Stomach (tissue), 9 donors: Measurements from ENCODE around the gene PDIA6. TPM values are rescaled to one million over a fixed set of nuclear protein-coding genes. Genes with fewer than 3 reads are reported as not detected.

Source experiments
- DNase-seq, 2 donors: peaks; one replicate each; pipeline versions ENCODE4 v3.0.0 to v3.0.0-alpha.2; 2013 to 2019
- H3K27ac ChIP-seq, 5 donors: fragments of 200-600 bp in 4 of 5; sonication (generic) in 4 of 5; one replicate each; pipeline ENCODE4 v1.5.1; 2013 to 2019; ENCODE audit warnings: mild to moderate bottlenecking in 1 of 5, moderate library complexity in 1 of 5
- H3K27me3 ChIP-seq, 3 donors: fragments of 200-600 bp; sonication (generic); one replicate each; pipeline ENCODE4 v1.5.1; 2017 to 2019; ENCODE audit warnings: mixed run types in 1 of 3
- H3K36me3 ChIP-seq, 4 donors: fragments of 200-600 bp; sonication (generic); 1 replicate in 3 of 4; 2 replicates in 1 of 4; pipeline ENCODE4 v1.5.1; 2016 to 2019
- H3K4me1 ChIP-seq, 4 donors: fragments of 200-600 bp; sonication (generic); one replicate each; pipeline ENCODE4 v1.5.1; 2016 to 2019
- H3K4me3 ChIP-seq, 4 donors: fragments of 200-600 bp; sonication (generic) in 3 of 4; one replicate each; pipeline ENCODE4 v1.5.1; 2016 to 2019; ENCODE audit warnings: mild to moderate bottlenecking in 1 of 4
- H3K9me3 ChIP-seq, 4 donors: fragments of 200-600 bp; sonication (generic); one replicate each; pipeline ENCODE4 v1.5.1; 2016 to 2019
- EP300 ChIP-seq: sonication (generic); formaldehyde crosslinking; IDR thresholded peaks from one replicate; pipeline ENCODE4 v1.6.1; 2017; ENCODE audit warnings: antibody characterized with exemption
- POLR2A ChIP-seq, 4 donors: fragments of 450-650 bp; IDR thresholded peaks; one replicate each; pipeline ENCODE4 v1.6.1; 2016; ENCODE audit warnings: antibody characterized with exemption in 4 of 4, control low read depth in 2 of 4, mild to moderate bottlenecking in 1 of 4, moderate library complexity in 1 of 4
- POLR2AphosphoS5 ChIP-seq, 3 donors: sonication (generic); formaldehyde crosslinking; IDR thresholded peaks; one replicate each; pipeline ENCODE4 v1.6.1; 2016; ENCODE audit warnings: antibody characterized with exemption in 3 of 3
- WGBS, 5 donors: extraction: QIAGEN DNeasy Blood & Tissue Kit in 3 of 5; methylation state at CpG; one replicate each; pipeline versions ENCODE4 v1.1.5 to v1.1.7; 2013 to 2018; 5-methylcytosine and 5-hydroxymethylcytosine counted together
- intact Hi-C: fragments of 100-400 bp; cut with DNase I; formaldehyde crosslinking; loops from one replicate; pipeline ENCODE4 v1.15.1; 2023; ENCODE audit warnings: low total_unique reads
- polyA plus RNA-seq, 3 donors: library from polyadenylated mRNA; stranded (reverse); fragments of 200-250 nt; gene quantifications; one replicate each; pipeline ENCODE4 v1.2.3, GENCODE V29; 2013
- total RNA-seq, 5 donors: library from RNA; depleted of rRNA; stranded (reverse); fragments of >200 nt; gene quantifications; one replicate each; pipeline versions ENCODE4 v1.1.0 to v1.2.3, GENCODE V29; 2014 to 2016
- TF ChIP-seq, protein P1 (sequence below), 7 experiments: fragments of 450-650 bp in 4 of 7; fragments of 200-600 bp in 3 of 7; sonication (generic) in 3 of 7; IDR thresholded peaks; one replicate each; pipeline ENCODE4 v1.5.1; 2016 to 2019; ENCODE audit warnings: antibody characterized with exemption in 7 of 7, control low read depth in 2 of 7, mild to moderate bottlenecking in 1 of 7
- donor health status: healthy with polysubstance abuse.
- donor health status: Bipolar disorder and iron deficiency.
- donor health status: healthy.

The PDIA6 gene
- total and polyA plus RNA-seq, 8 donors = 37.3 to 272 (median 85.4) TPM

DNA sequence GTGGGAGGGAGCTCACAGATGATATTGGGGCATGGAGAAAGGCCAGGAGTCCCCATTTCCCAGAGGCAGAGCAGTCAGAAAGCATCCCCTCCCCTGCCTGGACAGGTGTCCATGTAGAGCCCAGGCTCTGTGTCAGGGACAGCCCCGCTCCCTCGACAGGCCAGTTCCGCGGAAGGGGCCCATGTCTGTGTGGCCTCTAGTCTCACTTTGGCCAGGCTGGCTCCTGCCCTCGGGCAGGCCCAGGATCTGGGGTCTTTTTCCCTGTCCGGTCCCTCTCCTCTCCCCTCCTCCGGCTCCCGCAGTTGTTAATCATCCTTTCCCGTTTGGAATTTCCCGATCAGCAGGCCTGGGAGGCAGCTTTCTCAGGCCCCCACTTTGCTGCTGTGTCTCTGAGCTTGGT lies 20.4 kb upstream of the PDIA6 start:
- no peak for DNase-seq
- no peak for TF ChIP-seq EP300
- TF ChIP-seq POLR2AphosphoS5 (IDR thresholded peaks at IDR 0.05) = no peak
- TF ChIP-seq, protein P1, sequence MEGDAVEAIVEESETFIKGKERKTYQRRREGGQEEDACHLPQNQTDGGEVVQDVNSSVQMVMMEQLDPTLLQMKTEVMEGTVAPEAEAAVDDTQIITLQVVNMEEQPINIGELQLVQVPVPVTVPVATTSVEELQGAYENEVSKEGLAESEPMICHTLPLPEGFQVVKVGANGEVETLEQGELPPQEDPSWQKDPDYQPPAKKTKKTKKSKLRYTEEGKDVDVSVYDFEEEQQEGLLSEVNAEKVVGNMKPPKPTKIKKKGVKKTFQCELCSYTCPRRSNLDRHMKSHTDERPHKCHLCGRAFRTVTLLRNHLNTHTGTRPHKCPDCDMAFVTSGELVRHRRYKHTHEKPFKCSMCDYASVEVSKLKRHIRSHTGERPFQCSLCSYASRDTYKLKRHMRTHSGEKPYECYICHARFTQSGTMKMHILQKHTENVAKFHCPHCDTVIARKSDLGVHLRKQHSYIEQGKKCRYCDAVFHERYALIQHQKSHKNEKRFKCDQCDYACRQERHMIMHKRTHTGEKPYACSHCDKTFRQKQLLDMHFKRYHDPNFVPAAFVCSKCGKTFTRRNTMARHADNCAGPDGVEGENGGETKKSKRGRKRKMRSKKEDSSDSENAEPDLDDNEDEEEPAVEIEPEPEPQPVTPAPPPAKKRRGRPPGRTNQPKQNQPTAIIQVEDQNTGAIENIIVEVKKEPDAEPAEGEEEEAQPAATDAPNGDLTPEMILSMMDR (IDR thresholded peaks at IDR 0.05) = no peak
- TF ChIP-seq POLR2A (IDR thresholded peaks at IDR 0.05) = no peak
- Histone ChIP-seq H3K27ac (no peak overlapping the region), H3K4me1 (peaks cover 4 to 34% (median 29%) of the 10 kb centered on the region in 4 donors), H3K9me3 (no peaks in the 10 kb centered on the region), H3K36me3 (no peaks in the 10 kb centered on the region), H3K4me3 (no peak overlapping the region), H3K27me3 (peaks cover 0 to 47% (median 0%) of the 10 kb centered on the region in 3 donors)
- 80 to 91% (median 90%) methylated on average over 8 to 10 of the region's 10 CpGs for WGBS, 5 donors
- intact Hi-C loops = no loop called here

DNA sequence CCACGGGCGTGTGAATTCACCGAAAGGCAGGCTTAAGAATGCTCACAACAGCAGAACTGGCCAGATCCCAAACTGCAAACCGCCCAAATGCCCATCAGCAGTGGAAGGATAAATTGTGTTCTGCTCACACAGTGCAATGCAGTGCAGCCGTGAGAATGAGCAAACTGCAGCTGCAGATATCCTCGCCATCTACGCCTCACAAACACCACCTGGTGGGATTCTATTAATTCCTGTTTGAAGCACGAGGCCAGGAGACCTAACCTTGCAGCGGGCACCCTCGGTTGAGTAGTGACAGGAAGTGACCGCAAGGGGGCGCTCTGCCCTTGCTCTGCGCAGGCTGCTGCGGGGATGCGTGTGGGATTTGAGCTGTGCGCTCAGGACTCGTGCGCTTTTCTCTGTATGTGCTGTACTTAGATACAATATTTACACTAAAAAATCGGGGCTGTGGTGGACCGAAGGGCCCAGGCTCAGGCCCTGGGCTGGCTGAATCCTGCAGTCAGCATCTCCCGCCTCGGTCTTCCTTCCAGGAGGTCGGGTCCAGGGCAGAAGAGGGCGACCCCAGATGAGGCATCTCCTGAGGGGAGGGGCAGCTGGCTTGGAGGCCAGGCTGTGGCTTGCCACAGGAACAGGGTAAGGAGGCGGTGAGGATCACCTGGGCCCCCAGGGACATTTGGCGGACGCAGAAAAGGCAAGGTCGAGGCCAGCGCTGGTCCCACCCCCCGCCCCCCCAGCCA lies 19.8 kb upstream of the PDIA6 start:
- 18 to 23% (median 21%) methylated on average over 28 to 30 of the region's 30 CpGs for WGBS, 5 donors
- TF ChIP-seq, protein P1 (IDR thresholded peaks at IDR 0.05) = peak in 6 of 7 experiments; percentile 16 to 98 (median 94)
- TF ChIP-seq EP300 = no peak
- peak in 1 of 3 donors; percentile 64 for TF ChIP-seq POLR2AphosphoS5 (IDR thresholded peaks at IDR 0.05)
- no peak for TF ChIP-seq POLR2A (IDR thresholded peaks at IDR 0.05)
- DNase-seq = peak; percentile 89 to 95
- intact Hi-C loops = no loop called here
- Histone ChIP-seq H3K27me3 (peaks cover 0 to 41% (median 0%) of the 10 kb centered on the region in 3 donors), H3K4me1 (peaks cover 4 to 34% (median 29%) of the 10 kb centered on the region in 4 donors), H3K9me3 (no peaks in the 10 kb centered on the region), H3K36me3 (no peaks in the 10 kb centered on the region), H3K4me3 (no peak overlapping the region), H3K27ac (no peak overlapping the region)

DNA sequence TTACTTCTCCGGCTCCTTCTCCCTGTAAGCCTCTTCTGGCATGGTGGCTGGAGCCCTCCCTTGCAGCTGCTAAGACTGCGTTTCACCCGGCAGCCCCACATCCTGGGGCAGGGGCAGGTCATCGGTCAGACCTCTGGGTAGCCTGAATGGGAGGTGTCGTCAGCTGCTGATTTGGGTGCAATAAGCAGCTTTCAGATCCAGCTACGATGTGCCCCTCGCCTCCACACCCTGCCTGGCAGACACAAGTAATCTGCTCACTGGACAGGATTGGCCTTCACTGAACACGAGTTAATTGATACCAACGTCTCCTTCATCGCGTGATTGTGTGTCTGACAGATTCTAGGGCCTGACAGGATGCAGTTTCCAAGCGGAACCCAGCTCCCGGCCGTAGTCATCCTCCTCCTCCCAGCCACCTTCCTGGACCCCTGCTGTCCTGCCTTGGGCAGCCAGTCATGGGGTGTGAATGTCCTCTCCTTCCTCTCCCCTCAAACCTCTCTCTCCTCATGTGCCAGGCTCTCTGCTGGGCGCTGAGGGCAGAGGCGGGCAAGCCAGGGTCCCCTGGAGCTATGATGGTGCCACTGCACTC lies 18.9 kb upstream of the PDIA6 start:
- peaks cover 4 to 34% (median 29%) of the 10 kb centered on the region in 4 donors for H3K4me1 ChIP-seq
- TF ChIP-seq, protein P1 (IDR thresholded peaks at IDR 0.05) = no peak
- no peak for TF ChIP-seq POLR2AphosphoS5 (IDR thresholded peaks at IDR 0.05)
- no peak for TF ChIP-seq EP300
- TF ChIP-seq POLR2A (IDR thresholded peaks at IDR 0.05) = no peak
- DNase-seq = no peak
- H3K4me3 ChIP-seq = no peak overlapping the region
- intact Hi-C loops = no loop called here
- H3K27me3 ChIP-seq = peaks cover 0 to 41% (median 0%) of the 10 kb centered on the region in 3 donors
- no peaks in the 10 kb centered on the region for H3K36me3 ChIP-seq
- H3K9me3 ChIP-seq = no peaks in the 10 kb centered on the region
- H3K27ac ChIP-seq = no peak overlapping the region
- WGBS, 5 donors = 62 to 75% (median 74%) methylated on average over 12 to 16 of the region's 16 CpGs

DNA sequence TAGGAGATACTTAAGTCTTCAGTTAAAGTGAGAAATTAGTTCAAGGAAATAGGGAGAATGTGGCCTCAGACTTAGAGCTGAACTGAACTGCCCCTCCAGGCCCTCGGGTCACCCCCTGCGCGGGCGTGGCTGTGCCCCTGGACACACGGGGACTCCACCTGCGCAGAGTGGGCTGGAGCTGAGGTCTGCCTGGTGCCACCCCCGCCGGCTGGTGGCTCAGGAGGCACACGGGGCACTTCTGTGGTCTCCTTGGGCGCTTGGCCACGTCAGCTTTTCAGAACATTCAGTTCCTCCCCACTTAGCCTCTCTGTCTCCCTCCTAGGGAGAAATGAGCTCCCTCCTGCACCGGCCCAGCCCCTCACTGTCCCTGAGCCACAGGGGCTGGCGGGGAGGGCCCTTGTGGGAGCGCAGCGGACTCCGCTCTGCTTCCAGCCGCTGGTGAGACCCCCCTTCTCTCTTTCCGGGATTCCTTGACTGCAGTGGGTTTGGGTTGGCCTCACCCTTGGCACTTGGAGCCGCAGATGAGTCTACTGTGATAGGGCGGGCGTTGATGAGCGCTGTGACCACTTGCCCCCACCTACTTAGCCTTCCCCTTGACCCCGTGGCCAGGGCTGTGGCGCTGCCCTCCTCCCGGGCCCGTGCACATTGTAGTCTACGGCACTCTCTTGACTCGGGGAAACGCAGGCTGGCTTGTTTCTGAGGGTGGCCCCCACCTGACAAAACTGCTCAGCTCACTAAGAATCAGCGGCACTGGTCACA lies 18.2 kb upstream of the PDIA6 start:
- TF ChIP-seq POLR2AphosphoS5 (IDR thresholded peaks at IDR 0.05) (no peak), POLR2A (IDR thresholded peaks at IDR 0.05) (no peak), EP300 (no peak)
- TF ChIP-seq, protein P1 (IDR thresholded peaks at IDR 0.05) = no peak

More for the DNA sequence above, 18.2 kb upstream of the PDIA6 start:
- H3K4me1 ChIP-seq = peaks cover 4 to 34% (median 29%) of the 10 kb centered on the region in 4 donors
- intact Hi-C loops = no loop called here
- peak overlapping the region in 4 of 5 donors; percentile 1 to 68 (median 62) for H3K27ac ChIP-seq
- DNase-seq = no peak
- H3K27me3 ChIP-seq = peaks cover 0 to 41% (median 0%) of the 10 kb centered on the region in 3 donors
- WGBS, 5 donors = 73 to 84% (median 75%) methylated on average over 12 to 30 of the region's 30 CpGs
- H3K4me3 ChIP-seq = no peak overlapping the region
- no peaks in the 10 kb centered on the region for H3K36me3 ChIP-seq
- no peaks in the 10 kb centered on the region for H3K9me3 ChIP-seq
